Mucosa of descending colon (tissue), 3 donors: ENCODE measurements around the gene MAGI1. TPM values are rescaled to one million over a fixed set of nuclear protein-coding genes. Genes with fewer than 3 reads are reported as not detected.
"Not testable (repeated sequence)": the region's sequence is repeated elsewhere in the genome, so short reads cannot be mapped to it uniquely, and the experiment has no call there.

ENCODE experiments used
- ATAC-seq: fragments of 200-7000 bp; cut with Tn5 transposase; one replicate; pipeline ENCODE4 v1.9.1; 2020; ENCODE audit warnings: mild to moderate bottlenecking, moderate library complexity
- DNase-seq, 3 donors: peaks; one replicate each; pipeline ENCODE4 v3.0.0-alpha.2; 2020
- H3K36me3 ChIP-seq: fragments of 200-600 bp; one replicate; pipeline ENCODE4 v1.8.0; 2021; ENCODE audit warnings: low read depth, mild to moderate bottlenecking
- H3K4me1 ChIP-seq: fragments of 200-600 bp; one replicate; pipeline ENCODE4 v1.8.0; 2021; ENCODE audit warnings: low read depth, mild to moderate bottlenecking
- H3K4me3 ChIP-seq: fragments of 200-600 bp; one replicate; pipeline ENCODE4 v1.8.0; 2021; ENCODE audit warnings: mild to moderate bottlenecking
- H3K9me3 ChIP-seq: fragments of 200-600 bp; one replicate; pipeline ENCODE4 v1.8.0; 2021; ENCODE audit warnings: mild to moderate bottlenecking
- intact Hi-C, 2 donors: fragments of 100-400 bp; cut with DNase I in 1 of 2; cut with micrococcal nuclease in 1 of 2; formaldehyde crosslinking; loops; one replicate each; pipeline versions ENCODE4 v1.11.0 to v1.11.1; 2022; cut with DNase I, micrococcal nuclease
- total RNA-seq, 3 donors: library from RNA; stranded (reverse); fragmentation: NEBNext Ultra II Directional in 2 of 3; extraction: Animal tissue kit (Norgen Biotek cat#: 25700) in 2 of 3; gene quantifications; one replicate each; pipeline versions ENCODE4 v1.2.1 to v1.2.4, GENCODE V29; 2021 to 2023
- TF ChIP-seq, protein P1 (sequence below): fragments of 200-600 bp; IDR thresholded peaks from one replicate; pipeline ENCODE4 v1.8.0; 2022; ENCODE audit warnings: antibody characterized with exemption, mild to moderate bottlenecking
- donor health status: DM: no; HTN: no; CAD: no; lungs with moderate emphysema.
- donor health status: DM: no; HTN: no; CAD: no.
- donor health status: DM: no; HTN: yes; CAD: no.

Gene MAGI1
- total RNA-seq, 3 donors from 2014 or later = 41.9 to 59.6 (median 45.6) TPM

GRCh38 chr3:66033241-66034138, 5.2 kb downstream of the MAGI1 start:
- Histone ChIP-seq H3K4me3 (no peak overlapping the region), H3K36me3 (no peaks in the 10 kb centered on the region), H3K4me1 (peaks cover 11% of the 10 kb centered on the region), H3K9me3 (no peaks in the 10 kb centered on the region)
- no peak for DNase-seq
- intact Hi-C loops = no loop called here
- no peak for ATAC-seq
- TF ChIP-seq, protein P1, sequence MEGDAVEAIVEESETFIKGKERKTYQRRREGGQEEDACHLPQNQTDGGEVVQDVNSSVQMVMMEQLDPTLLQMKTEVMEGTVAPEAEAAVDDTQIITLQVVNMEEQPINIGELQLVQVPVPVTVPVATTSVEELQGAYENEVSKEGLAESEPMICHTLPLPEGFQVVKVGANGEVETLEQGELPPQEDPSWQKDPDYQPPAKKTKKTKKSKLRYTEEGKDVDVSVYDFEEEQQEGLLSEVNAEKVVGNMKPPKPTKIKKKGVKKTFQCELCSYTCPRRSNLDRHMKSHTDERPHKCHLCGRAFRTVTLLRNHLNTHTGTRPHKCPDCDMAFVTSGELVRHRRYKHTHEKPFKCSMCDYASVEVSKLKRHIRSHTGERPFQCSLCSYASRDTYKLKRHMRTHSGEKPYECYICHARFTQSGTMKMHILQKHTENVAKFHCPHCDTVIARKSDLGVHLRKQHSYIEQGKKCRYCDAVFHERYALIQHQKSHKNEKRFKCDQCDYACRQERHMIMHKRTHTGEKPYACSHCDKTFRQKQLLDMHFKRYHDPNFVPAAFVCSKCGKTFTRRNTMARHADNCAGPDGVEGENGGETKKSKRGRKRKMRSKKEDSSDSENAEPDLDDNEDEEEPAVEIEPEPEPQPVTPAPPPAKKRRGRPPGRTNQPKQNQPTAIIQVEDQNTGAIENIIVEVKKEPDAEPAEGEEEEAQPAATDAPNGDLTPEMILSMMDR = no peak

DNA sequence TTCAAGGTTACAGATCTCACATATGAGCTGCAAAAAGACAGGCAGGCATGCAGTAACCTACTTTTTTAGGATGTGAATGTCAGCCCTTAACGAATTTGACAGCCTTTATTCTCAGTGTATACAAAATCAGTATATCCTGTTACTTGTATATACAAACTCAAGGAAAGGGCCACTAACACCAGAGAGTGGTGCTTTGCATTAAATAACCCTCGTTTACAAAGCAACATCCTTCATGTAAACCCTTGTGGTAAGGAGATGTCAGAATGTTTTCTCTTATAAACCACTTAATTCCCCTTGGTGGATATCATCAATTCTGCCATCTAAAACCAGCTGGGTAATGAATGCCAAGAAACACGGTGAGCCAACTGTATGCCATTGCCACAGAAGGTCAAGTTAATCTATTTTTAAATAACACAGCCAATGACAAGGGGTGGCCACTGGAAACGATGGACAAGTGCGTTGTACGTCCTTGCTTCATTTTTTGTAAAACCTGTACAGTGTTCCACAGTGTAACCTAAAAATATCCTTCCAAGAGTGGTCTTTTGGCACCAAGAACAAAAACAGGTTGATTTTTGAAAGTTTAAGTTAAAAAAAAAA, 7.5 kb downstream of the MAGI1 start:
- H3K36me3 ChIP-seq = no peaks in the 10 kb centered on the region
- no peaks in the 10 kb centered on the region for H3K9me3 ChIP-seq
- DNase-seq (no peak), ATAC-seq (no peak)
- H3K4me1 ChIP-seq = peaks cover 5% of the 10 kb centered on the region
- intact Hi-C loops = no loop called here
- TF ChIP-seq, protein P1 = no peak
- H3K4me3 ChIP-seq = no peak overlapping the region

GRCh38 chr3:66029443-66029842, 9.3 kb downstream of the MAGI1 start:
- DNase-seq = no peak
- no peaks in the 10 kb centered on the region for H3K9me3 ChIP-seq
- TF ChIP-seq, protein P1 = no peak
- intact Hi-C loops = no loop called here
- no peaks in the 10 kb centered on the region for H3K4me1 ChIP-seq
- H3K36me3 ChIP-seq = no peaks in the 10 kb centered on the region
- peak; percentile 84 for ATAC-seq
- no peak overlapping the region for H3K4me3 ChIP-seq

DNA sequence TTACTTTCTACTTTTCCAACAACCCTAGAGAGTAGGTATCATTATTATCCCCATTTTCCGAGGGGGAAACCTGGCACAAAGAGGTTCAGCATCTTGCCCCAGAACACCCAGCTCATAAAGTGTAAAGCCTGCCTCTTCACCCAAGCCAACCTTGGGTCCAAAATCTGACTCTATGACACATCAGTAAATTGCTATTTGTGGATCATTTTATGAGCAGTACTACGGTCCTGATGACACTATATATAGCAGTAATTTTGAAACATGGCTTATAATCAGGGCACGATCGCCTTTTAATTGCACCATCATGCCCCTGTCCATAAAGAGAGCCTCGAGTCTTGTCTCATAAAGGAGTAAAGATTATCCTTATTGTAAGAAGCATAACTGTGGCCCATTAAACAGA, 9.7 kb downstream of the MAGI1 start:
- Histone ChIP-seq H3K9me3 (no peaks in the 10 kb centered on the region), H3K4me1 (no peaks in the 10 kb centered on the region), H3K4me3 (no peak overlapping the region), H3K36me3 (no peaks in the 10 kb centered on the region)
- ATAC-seq = peak; percentile 88
- intact Hi-C loops = no loop called here
- DNase-seq = no peak
- TF ChIP-seq, protein P1 = no peak

DNA sequence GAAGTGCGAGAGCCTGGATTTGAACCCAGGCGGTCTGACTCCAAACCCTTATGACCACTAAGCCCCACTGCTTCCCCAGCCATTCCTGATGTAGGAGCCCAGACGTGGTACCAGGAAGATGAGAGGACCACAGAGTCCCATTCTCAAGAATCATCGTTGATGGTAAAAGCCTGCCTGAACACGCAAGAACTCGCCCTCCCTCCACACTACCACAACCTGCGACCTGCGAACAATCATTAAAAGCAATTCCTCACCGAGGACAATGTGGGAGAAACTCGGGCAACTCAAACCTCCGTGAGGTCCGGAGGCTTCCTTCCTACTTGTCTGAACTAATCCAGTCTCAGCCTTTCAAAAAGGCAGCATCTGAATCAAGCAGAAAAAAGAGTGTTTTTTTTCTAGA, 10.3 kb downstream of the MAGI1 start:
- H3K9me3 ChIP-seq = no peaks in the 10 kb centered on the region
- H3K4me3 ChIP-seq = no peak overlapping the region
- ATAC-seq = no peak
- intact Hi-C loops = no loop called here
- no peaks in the 10 kb centered on the region for H3K36me3 ChIP-seq
- TF ChIP-seq, protein P1 = no peak
- DNase-seq = no peak
- H3K4me1 ChIP-seq = no peaks in the 10 kb centered on the region

- ATAC-seq, H3K36me3 ChIP-seq, H3K4me1 ChIP-seq, H3K4me3 ChIP-seq, H3K9me3 ChIP-seq, intact Hi-C loops, DNase-seq: not testable (repeated sequence)
These were observed 11.6 kb downstream of the MAGI1 start for GRCh38 chr3:66027099-66027498.
